HG03432 (cell line): ENCODE results near the gene CNTNAP5.

Source experiments
- ATAC-seq: cut with Tn5 transposase; IDR thresholded peaks from one replicate; pipeline ENCODE4 v1.9.1; 2021; ENCODE audit warnings: mild to moderate bottlenecking, moderate library complexity; ENCODE audit not compliant: unreplicated experiment

Gene CNTNAP5

DNA sequence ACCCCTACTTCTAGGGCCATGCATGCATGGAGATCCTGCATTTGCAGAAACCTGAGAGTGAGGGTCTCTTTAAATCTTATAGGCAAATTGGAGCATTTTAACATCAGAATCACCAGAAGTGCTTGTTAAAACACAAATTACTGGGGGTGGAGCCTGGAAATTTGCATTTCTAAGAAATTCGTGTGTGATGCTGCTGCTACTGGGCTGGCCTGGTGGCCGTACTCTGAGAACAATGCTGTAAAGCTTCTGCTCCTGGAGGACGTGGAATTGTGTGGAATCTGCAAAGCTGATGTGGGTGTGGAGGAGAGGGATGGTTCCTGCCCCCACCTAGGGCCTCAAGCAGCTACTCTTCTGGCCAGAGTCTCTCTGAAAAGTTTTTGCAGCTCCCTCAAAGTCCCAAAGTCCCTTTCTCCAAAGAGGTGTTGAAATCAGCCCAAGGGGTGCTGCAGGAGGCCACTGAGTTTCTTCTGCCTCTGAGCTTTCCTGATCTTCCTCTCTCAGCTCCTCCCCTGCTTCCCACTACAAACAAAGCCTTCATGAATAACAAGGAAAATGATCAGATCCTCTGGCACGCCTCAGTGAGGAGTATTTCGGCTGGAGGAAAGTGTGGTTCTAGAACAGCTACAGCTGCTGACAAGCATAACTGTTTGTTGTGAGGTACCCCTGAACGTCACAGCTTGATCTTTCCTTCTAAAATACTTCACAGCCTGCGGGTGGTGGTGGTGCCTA is 508.3 kb downstream of the CNTNAP5 start:
- no peak for ATAC-seq

DNA sequence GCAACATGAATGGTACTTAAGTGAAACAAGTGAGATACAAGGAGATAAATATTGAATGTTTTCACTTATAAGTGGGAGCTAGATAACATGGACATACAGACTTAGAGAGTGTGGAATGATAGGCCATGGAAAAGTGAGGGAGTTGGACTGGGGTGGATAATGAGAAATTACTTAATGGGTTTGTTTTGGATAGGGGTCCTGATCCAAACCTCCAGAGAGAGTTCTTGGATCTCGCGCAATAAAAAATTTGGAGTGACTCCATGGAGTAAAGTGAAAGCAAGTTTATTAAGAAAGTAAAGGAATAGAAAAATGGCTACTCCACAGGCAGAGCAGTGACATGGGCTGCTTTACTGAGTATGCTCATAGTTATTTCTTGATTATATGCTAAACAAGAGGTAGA is 508.9 kb downstream of the CNTNAP5 start:
- no peak for ATAC-seq

DNA sequence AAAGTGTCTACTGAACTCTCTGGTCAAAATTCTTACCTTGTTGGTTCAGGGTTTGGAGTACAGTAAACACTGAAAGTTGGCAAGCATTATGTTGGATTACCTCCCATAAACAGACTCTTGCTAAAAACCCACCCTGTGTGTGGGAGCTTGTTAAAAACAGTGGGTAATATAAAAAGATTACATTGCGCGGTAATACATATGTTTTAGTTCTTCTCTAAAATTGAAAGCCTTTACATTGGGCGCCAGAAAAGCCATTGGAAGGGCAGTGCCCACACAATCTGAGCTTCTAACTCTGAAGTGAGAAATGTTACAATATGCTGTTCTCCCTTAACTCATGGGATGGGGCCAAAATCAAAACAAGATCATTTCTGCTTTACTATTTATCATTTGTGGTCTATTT is 510.7 kb downstream of the CNTNAP5 start:
- no peak for ATAC-seq

GRCh38 chr2:124536591-124536990 is 511.5 kb downstream of the CNTNAP5 start:
- ATAC-seq, result no peak

- no peak for ATAC-seq
Observed at GRCh38 chr2:124538549-124538948, 513.5 kb downstream of the CNTNAP5 start.

- ATAC-seq, result no peak
Observed at GRCh38 chr2:124540805-124541204, 515.7 kb downstream of the CNTNAP5 start.

DNA sequence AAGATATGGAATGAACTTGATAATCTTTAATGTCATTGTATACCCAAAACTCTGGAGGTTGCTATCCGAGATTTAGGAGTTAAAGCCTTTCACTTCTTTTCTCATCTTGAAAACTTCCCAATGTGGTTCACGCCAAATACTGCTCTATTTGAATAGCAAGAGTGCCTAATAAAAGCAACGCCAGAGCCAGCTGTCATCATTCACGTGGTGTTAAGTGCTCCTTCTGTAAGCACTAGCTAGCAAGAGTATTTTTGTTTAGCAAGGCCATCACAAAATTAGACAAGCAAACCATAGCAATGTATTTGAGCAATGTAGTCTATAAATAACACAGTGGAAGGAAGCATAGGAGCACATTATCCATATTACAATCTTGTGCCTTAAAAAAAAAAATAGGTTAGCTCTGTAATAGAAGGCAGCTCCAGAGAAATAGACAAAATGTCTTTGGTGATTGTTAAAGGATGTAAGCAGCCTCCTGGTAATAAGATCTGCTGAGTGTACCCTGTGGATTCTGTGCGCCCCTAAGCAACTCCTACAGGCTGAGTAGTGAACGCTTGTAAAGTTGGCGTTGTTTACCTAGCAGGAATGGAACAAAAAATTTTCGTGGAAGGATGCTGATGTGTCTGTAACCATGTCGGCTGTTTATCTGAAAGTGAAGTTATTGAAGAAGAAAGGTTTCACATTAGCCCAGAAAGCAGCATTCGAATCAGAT is 518.0 kb downstream of the CNTNAP5 start:
- ATAC-seq, result no peak

DNA sequence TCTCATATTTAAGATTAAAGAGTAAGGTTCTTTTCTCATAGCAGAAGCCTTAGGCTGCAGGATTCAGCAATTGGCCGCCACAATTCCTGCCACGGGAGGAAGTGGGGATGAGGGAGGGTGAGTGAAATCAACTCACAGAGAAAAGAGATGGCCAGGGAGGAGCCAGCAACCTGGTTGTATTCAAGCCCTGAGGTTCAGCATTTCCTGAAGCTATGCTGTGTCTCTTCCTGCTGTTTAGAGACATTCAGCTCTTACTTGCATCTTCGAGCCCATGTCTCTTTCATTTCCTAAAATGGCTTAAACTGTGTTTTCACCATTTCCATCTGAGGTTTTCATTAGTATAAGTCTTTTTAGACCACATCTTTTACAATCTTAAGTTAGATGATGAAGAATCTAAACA is 522.6 kb downstream of the CNTNAP5 start:
- no peak for ATAC-seq

- no peak for ATAC-seq
Observed at GRCh38 chr2:124558277-124558905, 533.3 kb downstream of the CNTNAP5 start.

DNA sequence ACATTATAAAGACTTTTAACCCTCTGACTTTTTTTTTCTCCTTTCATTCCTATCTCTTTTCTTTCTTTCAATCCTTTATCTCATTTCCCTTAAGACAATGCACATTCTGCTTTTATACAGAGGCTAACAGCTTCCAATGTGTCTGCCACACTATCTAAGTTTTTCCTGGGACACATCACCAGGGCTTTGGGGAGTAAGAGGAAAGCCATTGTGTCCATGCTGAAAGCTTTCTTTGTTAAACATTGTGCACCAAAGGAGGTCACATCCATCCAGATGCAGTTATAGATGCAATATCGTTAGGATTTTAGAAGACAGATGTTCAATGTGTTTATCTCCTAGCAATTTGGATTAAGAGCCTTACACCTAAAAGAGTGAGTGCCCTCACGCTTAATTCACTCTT is 534.1 kb downstream of the CNTNAP5 start:
- no peak for ATAC-seq

GRCh38 chr2:124560592-124561112 is 535.6 kb downstream of the CNTNAP5 start:
- ATAC-seq, result no peak

- ATAC-seq, result no peak
Observed at GRCh38 chr2:124561486-124561885, 536.4 kb downstream of the CNTNAP5 start.

GRCh38 chr2:124563426-124563825 is 538.3 kb downstream of the CNTNAP5 start:
- no peak for ATAC-seq

GRCh38 chr2:124566518-124566970 is 541.5 kb downstream of the CNTNAP5 start:
- ATAC-seq, result no peak

- ATAC-seq, result no peak
Observed at GRCh38 chr2:124570872-124571271, 545.8 kb downstream of the CNTNAP5 start.

GRCh38 chr2:124571836-124572235 is 546.7 kb downstream of the CNTNAP5 start:
- no peak for ATAC-seq

DNA sequence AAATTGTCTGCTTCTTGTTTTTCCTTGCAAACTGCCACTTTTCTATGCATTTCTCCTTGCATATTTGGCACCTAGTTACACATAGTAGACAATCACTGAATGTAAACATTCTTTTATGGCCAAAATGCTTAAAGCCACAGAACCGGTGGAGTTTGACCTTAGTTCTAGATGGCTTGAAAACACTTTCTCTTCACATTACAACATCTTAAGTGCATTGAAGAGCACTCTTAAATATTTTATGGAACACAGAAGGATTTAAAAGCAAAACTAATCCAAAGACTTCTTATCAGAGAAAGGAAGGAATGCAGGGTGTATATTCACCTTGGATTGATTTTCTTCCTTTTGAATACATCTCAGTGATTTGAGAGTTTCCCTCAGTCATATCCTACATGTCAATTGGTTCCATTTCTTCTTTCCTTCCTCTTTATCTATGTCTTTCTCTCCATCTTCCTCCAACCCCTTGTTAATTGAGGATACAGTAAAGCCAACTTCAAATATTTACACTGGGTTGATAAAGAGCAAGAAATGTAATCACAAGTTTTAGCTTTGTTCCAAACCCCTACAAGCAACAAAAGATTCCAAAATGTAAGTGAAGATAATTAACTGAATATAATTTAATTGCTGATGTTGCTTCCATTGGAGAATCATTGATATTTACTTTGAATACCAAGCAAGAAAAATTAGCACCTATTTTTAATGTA is 548.0 kb downstream of the CNTNAP5 start:
- ATAC-seq, result no peak

DNA sequence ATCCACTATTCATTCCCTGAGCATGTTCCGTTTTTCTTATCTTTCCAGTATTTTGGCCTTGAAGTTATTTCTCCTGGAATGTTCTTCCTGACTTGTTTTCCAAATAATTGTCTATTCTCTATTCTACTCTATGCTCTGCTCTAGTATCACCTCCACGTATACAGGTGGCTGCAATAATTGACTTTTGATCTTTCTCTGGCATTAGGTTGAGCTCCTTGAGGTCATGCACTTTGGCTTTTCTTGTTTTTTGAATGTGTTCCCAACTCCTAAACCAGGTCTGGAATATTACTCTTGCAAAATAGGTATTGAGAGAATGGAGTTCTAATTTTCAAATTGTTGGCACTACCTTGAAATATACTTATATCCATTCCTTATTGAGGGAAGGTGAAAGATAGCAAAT is 550.4 kb downstream of the CNTNAP5 start:
- ATAC-seq, result no peak

DNA sequence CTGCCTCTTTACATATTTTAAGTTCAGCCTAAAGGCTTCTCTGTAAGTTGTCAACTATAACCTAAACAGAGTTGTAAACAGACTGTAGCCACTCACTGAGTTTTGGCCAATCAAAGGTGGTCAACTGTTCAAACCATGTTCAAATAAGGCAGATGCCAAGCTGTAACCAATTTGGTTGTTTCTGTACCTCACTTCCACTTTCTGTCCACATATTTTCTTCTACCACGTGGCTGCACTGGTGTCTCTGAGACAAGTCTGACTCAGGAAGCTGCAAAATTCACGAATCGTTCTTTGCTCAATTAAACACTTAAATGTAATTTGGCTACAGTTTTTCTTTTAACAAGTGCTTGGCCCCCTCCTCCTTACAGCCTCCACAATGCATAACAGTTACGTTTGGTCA is 555.2 kb downstream of the CNTNAP5 start:
- no peak for ATAC-seq

DNA sequence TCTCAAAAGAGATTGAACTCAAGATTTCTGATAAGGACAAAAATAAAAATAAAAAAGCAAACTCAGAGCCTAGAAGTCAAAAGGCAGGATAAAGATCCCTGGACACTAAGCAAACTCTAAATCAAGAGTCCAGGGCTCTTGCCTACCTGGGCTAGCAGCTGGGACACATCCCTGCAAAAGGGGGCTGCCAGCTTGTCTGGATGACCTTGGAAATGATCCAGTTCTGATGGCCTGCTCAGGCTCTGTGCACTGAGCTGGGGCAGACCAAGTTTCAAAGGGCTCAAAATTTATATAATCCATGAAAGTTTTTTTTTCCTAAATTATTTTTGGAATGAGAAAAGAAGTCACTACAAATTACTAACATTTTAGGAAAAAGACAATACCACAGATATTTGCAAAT is 557.3 kb downstream of the CNTNAP5 start:
- no peak for ATAC-seq

DNA sequence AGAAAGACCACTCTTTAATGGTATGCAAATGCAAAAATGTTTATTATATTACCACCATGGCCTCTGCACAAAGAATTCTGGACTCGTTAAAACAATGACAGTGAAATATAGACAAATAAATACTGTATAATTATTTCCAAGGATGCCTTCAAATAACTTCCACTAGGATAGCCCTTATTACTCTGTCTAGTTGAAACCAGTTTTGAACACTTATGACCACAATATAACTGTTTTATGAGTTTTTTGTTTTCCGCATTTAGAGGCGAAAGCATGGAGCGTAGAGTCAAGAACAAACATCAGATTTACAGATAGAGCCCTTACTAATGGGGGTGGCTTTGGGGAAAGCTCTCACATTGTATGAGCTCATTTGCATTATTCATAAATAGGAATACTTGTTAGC is 559.5 kb downstream of the CNTNAP5 start:
- ATAC-seq, result no peak
